ENCODE data around the gene RALBP1.

The RALBP1 gene

GRCh38 chr18:9547782-9548181, 72.5 kb downstream of the RALBP1 start:
- DNase-seq (ENCODE audit: low read depth): no peak

GRCh38 chr18:9549405-9549804, 74.1 kb downstream of the RALBP1 start:
- DNase-seq (ENCODE audit: low read depth): no peak

GRCh38 chr18:9550429-9550828, 75.1 kb downstream of the RALBP1 start:
- no peak for DNase-seq (ENCODE audit: low read depth)

GRCh38 chr18:9552191-9552590, 76.9 kb downstream of the RALBP1 start:
- DNase-seq (ENCODE audit: low read depth): no peak

GRCh38 chr18:9552616-9553015, 77.3 kb downstream of the RALBP1 start:
- DNase-seq (ENCODE audit: low read depth): no peak

GRCh38 chr18:9557250-9557943, 82.1 kb downstream of the RALBP1 start:
- no peak for DNase-seq (ENCODE audit: low read depth)

GRCh38 chr18:9558387-9559064, 83.2 kb downstream of the RALBP1 start:
- DNase-seq (ENCODE audit: low read depth): no peak

GRCh38 chr18:9559253-9559652, 83.9 kb downstream of the RALBP1 start:
- DNase-seq (ENCODE audit: low read depth): no peak

GRCh38 chr18:9561759-9562158, 86.4 kb downstream of the RALBP1 start:
- DNase-seq (ENCODE audit: low read depth): no peak

- DNase-seq (ENCODE audit: low read depth): no peak
Observed at GRCh38 chr18:9562584-9562983, 87.3 kb downstream of the RALBP1 start.

- DNase-seq (ENCODE audit: low read depth): no peak
Observed at GRCh38 chr18:9563331-9563730, 88.0 kb downstream of the RALBP1 start.

GRCh38 chr18:9565407-9565806, 90.1 kb downstream of the RALBP1 start:
- no peak for DNase-seq (ENCODE audit: low read depth)

- no peak for DNase-seq (ENCODE audit: low read depth)
Observed at GRCh38 chr18:9568186-9568585, 92.9 kb downstream of the RALBP1 start.

GRCh38 chr18:9569178-9569577, 93.9 kb downstream of the RALBP1 start:
- no peak for DNase-seq (ENCODE audit: low read depth)

- no peak for DNase-seq (ENCODE audit: low read depth)
Observed at GRCh38 chr18:9570255-9570654, 94.9 kb downstream of the RALBP1 start.

GRCh38 chr18:9571546-9571945, 96.2 kb downstream of the RALBP1 start:
- DNase-seq (ENCODE audit: low read depth): no peak

- DNase-seq (ENCODE audit: low read depth): no peak
Observed at GRCh38 chr18:9574473-9575115, 99.3 kb downstream of the RALBP1 start.

- no peak for DNase-seq (ENCODE audit: low read depth)
Observed at GRCh38 chr18:9575558-9575957, 100.2 kb downstream of the RALBP1 start.

- DNase-seq (ENCODE audit: low read depth): no peak
Observed at GRCh38 chr18:9577361-9577760, 102.0 kb downstream of the RALBP1 start.

GRCh38 chr18:9578306-9578705, 103.0 kb downstream of the RALBP1 start:
- DNase-seq (ENCODE audit: low read depth): no peak

GRCh38 chr18:9581667-9582066, 106.4 kb downstream of the RALBP1 start:
- no peak for DNase-seq (ENCODE audit: low read depth)

- DNase-seq (ENCODE audit: low read depth): no peak
Observed at GRCh38 chr18:9586814-9587213, 111.5 kb downstream of the RALBP1 start.

Data from T-helper 22 cell (primary cell).